ENCODE measurements around the gene CCN5.

- TF ChIP-seq SUZ12 (IDR thresholded peaks at IDR 0.05; ENCODE audit: extremely low read depth, insufficient read depth, insufficient read length) (no peak), ZNF274 (IDR thresholded peaks at IDR 0.05; ENCODE audit: low read depth, low read length) (no peak), YY1 (IDR thresholded peaks at IDR 0.05; ENCODE audit: insufficient read depth, insufficient read length) (no peak)
These were observed 14.9 kb upstream of the CCN5 start for GRCh38 chr20:44700306-44700705.

All from NT2/D1 (cell line).